PC-9 (cell line): ENCODE results near the gene RAP2B. TPM values are rescaled to one million over a fixed set of nuclear protein-coding genes. Genes with fewer than 3 reads are reported as not detected.

Experiments
- BruUV-seq: library from RNA; stranded (reverse); fragments of 400-500 nt; replicated peaks from 2 replicates; lab custom pipeline; 2021; lab: Mats Ljungman, UMichigan
- CTCF ChIA-PET: fragments of 300-600 bp; sonication (Branson Sonifier 250); formaldehyde crosslinking; loops from one replicate; lab custom pipeline; 2022; ENCODE audit warnings: antibody characterized with exemption; lab: Charles Lee
- POLR2A ChIA-PET: fragments of 300-600 bp; sonication (Branson Sonifier 250); formaldehyde crosslinking; loops from one replicate; lab custom pipeline; 2022; ENCODE audit warnings: antibody characterized with exemption; ENCODE audit not compliant: unreplicated experiment; lab: Charles Lee
- DNase-seq, 2 experiments: peaks; one replicate each; pipeline versions ENCODE4 v3.0.0 to v3.0.0-alpha.2; 2015 to 2022; ENCODE audit warnings: mixed read lengths in 1 of 2
- H2AFZ ChIP-seq: fragments of 200-600 bp; sonication (generic); 2 replicates; pipeline ENCODE4 v1.8.1; 2017; ENCODE audit warnings: antibody characterized with exemption
- H3F3A ChIP-seq: fragments of 200-600 bp; sonication (generic); 2 replicates; pipeline ENCODE4 v1.8.1; 2017; ENCODE audit warnings: antibody characterized with exemption, mild to moderate bottlenecking, low read depth; ENCODE audit not compliant: insufficient read depth
- H3K27ac ChIP-seq: fragments of 200-600 bp; sonication (generic); 2 replicates; pipeline ENCODE4 v1.6.1; 2016; ENCODE audit warnings: mixed run types
- H3K27me3 ChIP-seq: fragments of 200-600 bp; sonication (generic); 2 replicates; pipeline ENCODE4 v1.6.1; 2016; ENCODE audit warnings: low read depth, mixed run types; ENCODE audit not compliant: insufficient read depth
- H3K36me3 ChIP-seq: fragments of 200-600 bp; sonication (generic); 2 replicates; pipeline ENCODE4 v1.6.1; 2016; ENCODE audit warnings: low read depth, mixed run types
- H3K4me1 ChIP-seq: fragments of 200-600 bp; sonication (generic); replicated peaks from 2 replicates; pipeline ENCODE4 v1.6.1; 2016; ENCODE audit warnings: mixed run types; ENCODE audit not compliant: insufficient read depth
- H3K4me2 ChIP-seq: fragments of 200-600 bp; sonication (generic); 2 replicates; pipeline ENCODE4 v1.6.1; 2017; ENCODE audit warnings: mixed run types
- H3K4me3 ChIP-seq: fragments of 200-600 bp; sonication (generic); 2 replicates; pipeline ENCODE4 v1.6.1; 2016; ENCODE audit warnings: mixed run types
- H3K79me2 ChIP-seq: fragments of 200-600 bp; sonication (generic); 2 replicates; pipeline ENCODE4 v1.6.1; 2017; ENCODE audit warnings: low read depth, mixed run types
- H3K9me2 ChIP-seq: fragments of 200-600 bp; sonication (generic); 2 replicates; pipeline ENCODE4 v1.8.1; 2017; ENCODE audit warnings: mild to moderate bottlenecking; ENCODE audit not compliant: insufficient read depth
- H3K9me3 ChIP-seq: fragments of 200-600 bp; sonication (generic); 2 replicates; pipeline ENCODE4 v1.8.1; 2016; ENCODE audit warnings: low read depth; ENCODE audit not compliant: insufficient read depth
- H4K20me1 ChIP-seq: fragments of 200-600 bp; sonication (generic); 2 replicates; pipeline ENCODE4 v1.8.1; 2017; ENCODE audit not compliant: insufficient read depth
- EZH2 ChIP-seq: fragments of 200-600 bp; sonication (generic); IDR thresholded peaks from 2 replicates; pipeline ENCODE4 v1.8.0; 2017; ENCODE audit warnings: antibody characterized with exemption, low read depth
- intact Hi-C: fragments of 100-400 bp; cut with micrococcal nuclease; formaldehyde crosslinking; loops from one replicate; pipeline ENCODE4 v1.10.0; 2022; ENCODE audit not compliant: unreplicated experiment
- total RNA-seq: library from RNA; stranded (reverse); gene quantifications from 2 replicates; pipeline ENCODE4 v1.2.3, GENCODE V29; 2021
- TF ChIP-seq, protein P1 (sequence below): fragments of 200-600 bp; sonication (generic); conservative IDR thresholded peaks from 2 replicates; pipeline ENCODE4 v1.6.1; 2017; ENCODE audit warnings: mixed run types, antibody characterized with exemption, mild to moderate bottlenecking, moderate library complexity

Gene RAP2B
- total RNA-seq, 1 experiment from 2014 or later, result 31.1 TPM

DNA sequence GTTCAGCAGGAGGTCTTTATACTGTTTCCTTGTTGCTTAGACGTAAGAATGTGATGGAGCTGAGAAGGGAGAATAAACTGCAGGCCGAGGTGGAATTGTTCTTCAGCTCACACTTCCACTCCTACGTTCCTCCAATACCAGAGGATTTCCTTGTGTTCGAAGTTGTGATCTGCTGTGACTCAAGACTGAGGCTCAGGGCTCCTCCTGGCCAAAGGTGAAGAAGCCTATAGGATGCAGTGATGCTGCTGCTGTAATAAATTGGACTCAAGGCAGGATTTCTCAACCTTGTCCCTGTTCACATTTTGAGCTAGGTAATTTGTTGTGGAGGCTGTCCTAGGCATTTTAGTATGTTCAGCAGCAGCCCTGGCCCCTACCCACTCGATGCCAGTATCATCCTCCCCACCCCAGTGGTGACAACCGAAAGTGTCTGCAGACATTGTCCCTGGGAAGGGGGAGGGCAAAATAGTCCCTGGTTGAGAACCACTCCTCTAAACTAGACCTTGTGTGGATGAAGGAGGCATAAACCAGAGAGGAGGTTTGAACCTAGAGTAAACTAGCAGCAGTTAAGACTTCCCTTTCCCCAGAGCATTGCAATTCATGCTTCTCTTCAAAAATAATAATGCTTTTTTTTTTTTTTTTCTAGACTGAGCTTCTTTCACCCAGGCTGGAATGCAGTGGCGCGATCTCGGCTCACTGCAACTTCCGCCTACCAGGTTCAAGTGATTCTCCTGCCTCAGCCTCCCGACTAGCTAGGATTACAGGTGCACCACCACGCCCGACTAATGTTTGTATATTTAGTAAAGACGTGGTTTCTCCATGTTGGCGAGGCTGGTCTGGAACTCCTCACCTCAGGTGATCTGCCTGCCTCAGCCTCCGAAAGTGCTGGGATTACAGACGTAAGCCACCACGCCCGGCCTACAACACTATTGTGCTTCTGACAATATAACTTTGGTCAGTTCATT is 11.1 kb downstream of the RAP2B start:
- Histone ChIP-seq H2AFZ (no peak overlapping the region), H4K20me1 (no peaks in the 10 kb centered on the region), H3K4me1 (peaks cover 5% of the 10 kb centered on the region; the same call in 1 of the 2 replicates), H3K9me2 (no peaks in the 10 kb centered on the region), H3K27ac (no peak overlapping the region), H3K4me2 (no peak overlapping the region), H3K79me2 (peaks cover 12% of the 10 kb centered on the region), H3K27me3 (no peaks in the 10 kb centered on the region), H3K9me3 (no peaks in the 10 kb centered on the region), H3F3A (peaks cover 25% of the 10 kb centered on the region), H3K4me3 (no peak overlapping the region), H3K36me3 (peaks cover 3% of the 10 kb centered on the region; the same call in 1 of the 2 replicates)
- intact Hi-C loops, result no loop called here
- no TSS peak for BruUV-seq
- peak in 1 of 2 experiments; percentile 21 for DNase-seq
- ChIA-PET POLR2A (interaction anchor here (0.5 to 0.8 kb wide), 7 partner anchors 12 to 664 kb away, joined by 3 to 32 read pairs (median 6); no protein-coding TSS in a partner anchor), CTCF (interaction anchor here (0.6 kb wide), 1 partner anchor 9 kb away, joined by 4 read pairs; no protein-coding TSS in a partner anchor)
- TF ChIP-seq EZH2, result no peak
- TF ChIP-seq, protein P1, sequence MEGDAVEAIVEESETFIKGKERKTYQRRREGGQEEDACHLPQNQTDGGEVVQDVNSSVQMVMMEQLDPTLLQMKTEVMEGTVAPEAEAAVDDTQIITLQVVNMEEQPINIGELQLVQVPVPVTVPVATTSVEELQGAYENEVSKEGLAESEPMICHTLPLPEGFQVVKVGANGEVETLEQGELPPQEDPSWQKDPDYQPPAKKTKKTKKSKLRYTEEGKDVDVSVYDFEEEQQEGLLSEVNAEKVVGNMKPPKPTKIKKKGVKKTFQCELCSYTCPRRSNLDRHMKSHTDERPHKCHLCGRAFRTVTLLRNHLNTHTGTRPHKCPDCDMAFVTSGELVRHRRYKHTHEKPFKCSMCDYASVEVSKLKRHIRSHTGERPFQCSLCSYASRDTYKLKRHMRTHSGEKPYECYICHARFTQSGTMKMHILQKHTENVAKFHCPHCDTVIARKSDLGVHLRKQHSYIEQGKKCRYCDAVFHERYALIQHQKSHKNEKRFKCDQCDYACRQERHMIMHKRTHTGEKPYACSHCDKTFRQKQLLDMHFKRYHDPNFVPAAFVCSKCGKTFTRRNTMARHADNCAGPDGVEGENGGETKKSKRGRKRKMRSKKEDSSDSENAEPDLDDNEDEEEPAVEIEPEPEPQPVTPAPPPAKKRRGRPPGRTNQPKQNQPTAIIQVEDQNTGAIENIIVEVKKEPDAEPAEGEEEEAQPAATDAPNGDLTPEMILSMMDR, result no peak

- Histone ChIP-seq H3F3A (peaks cover 25% of the 10 kb centered on the region; the same call in 1 of the 2 replicates), H3K4me1 (no peaks in the 10 kb centered on the region), H4K20me1 (no peaks in the 10 kb centered on the region), H3K9me3 (no peaks in the 10 kb centered on the region), H3K79me2 (peaks cover 4% of the 10 kb centered on the region), H3K9me2 (no peaks in the 10 kb centered on the region), H3K27me3 (no peaks in the 10 kb centered on the region), H2AFZ (no peak overlapping the region), H3K4me2 (no peak overlapping the region), H3K27ac (no peak overlapping the region), H3K4me3 (no peak overlapping the region), H3K36me3 (no peaks in the 10 kb centered on the region; the same call in 1 of the 2 replicates)
- no peak for TF ChIP-seq EZH2
- TF ChIP-seq, protein P1, result no peak
- CTCF ChIA-PET, result interaction anchor here (0.6 kb wide), 1 partner anchor 10 kb away, joined by 4 read pairs; no protein-coding TSS in a partner anchor
- POLR2A ChIA-PET, result interaction anchor here (0.5 to 0.6 kb wide), 3 partner anchors 12 to 418 kb away, joined by 3 to 4 read pairs (median 3); no protein-coding TSS in a partner anchor
- intact Hi-C loops, result no loop called here
- DNase-seq, result no peak
- no TSS peak for BruUV-seq
These were observed 11.9 kb downstream of the RAP2B start for GRCh38 chr3:153173758-153174516.

- POLR2A ChIA-PET, result no interaction called here
- CTCF ChIA-PET, result no interaction called here
- Histone ChIP-seq H3K4me3 (no peak overlapping the region), H3K9me2 (no peaks in the 10 kb centered on the region), H3K9me3 (no peaks in the 10 kb centered on the region), H3K27ac (no peak overlapping the region), H3K4me1 (no peaks in the 10 kb centered on the region), H3F3A (peaks cover 20% of the 10 kb centered on the region; the same call in 1 of the 2 replicates), H4K20me1 (no peaks in the 10 kb centered on the region), H3K79me2 (no peaks in the 10 kb centered on the region), H2AFZ (no peak overlapping the region), H3K36me3 (no peaks in the 10 kb centered on the region), H3K27me3 (no peaks in the 10 kb centered on the region), H3K4me2 (no peak overlapping the region)
- intact Hi-C loops, result no loop called here
- BruUV-seq, result no TSS peak
- TF ChIP-seq, protein P1, result no peak
- TF ChIP-seq EZH2, result no peak
- DNase-seq, result no peak
These were observed 14.2 kb downstream of the RAP2B start for GRCh38 chr3:153176197-153176596.
